ENCODE measurements around the gene INA. TPM values are rescaled to one million over a fixed set of nuclear protein-coding genes. Genes with fewer than 3 reads are reported as not detected.

The INA gene
- total RNA-seq, 1 donor from 2014 or later = 0.23 TPM

GRCh38 chr10:103278862-103279298 is 1.9 kb downstream of the INA start:
- Mint-ChIP-seq H3K36me3 (ENCODE audit: low read depth, unreplicated experiment) (peaks cover 6% of the 10 kb centered on the region), H3K4me1 (ENCODE audit: unreplicated experiment) (peaks cover 10% of the 10 kb centered on the region), H3K4me3 (ENCODE audit: unreplicated experiment) (peak overlapping the region; percentile 84), H3K27ac (ENCODE audit: unreplicated experiment) (no peak overlapping the region), H3K9me3 (ENCODE audit: unreplicated experiment) (peaks cover 4% of the 10 kb centered on the region), H3K27me3 (ENCODE audit: unreplicated experiment) (peaks cover 17% of the 10 kb centered on the region)
- TF ChIP-seq, protein P1, sequence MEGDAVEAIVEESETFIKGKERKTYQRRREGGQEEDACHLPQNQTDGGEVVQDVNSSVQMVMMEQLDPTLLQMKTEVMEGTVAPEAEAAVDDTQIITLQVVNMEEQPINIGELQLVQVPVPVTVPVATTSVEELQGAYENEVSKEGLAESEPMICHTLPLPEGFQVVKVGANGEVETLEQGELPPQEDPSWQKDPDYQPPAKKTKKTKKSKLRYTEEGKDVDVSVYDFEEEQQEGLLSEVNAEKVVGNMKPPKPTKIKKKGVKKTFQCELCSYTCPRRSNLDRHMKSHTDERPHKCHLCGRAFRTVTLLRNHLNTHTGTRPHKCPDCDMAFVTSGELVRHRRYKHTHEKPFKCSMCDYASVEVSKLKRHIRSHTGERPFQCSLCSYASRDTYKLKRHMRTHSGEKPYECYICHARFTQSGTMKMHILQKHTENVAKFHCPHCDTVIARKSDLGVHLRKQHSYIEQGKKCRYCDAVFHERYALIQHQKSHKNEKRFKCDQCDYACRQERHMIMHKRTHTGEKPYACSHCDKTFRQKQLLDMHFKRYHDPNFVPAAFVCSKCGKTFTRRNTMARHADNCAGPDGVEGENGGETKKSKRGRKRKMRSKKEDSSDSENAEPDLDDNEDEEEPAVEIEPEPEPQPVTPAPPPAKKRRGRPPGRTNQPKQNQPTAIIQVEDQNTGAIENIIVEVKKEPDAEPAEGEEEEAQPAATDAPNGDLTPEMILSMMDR (IDR thresholded peaks at IDR 0.05; ENCODE audit: unreplicated experiment) = no peak
- peak; percentile 69 for DNase-seq (ENCODE audit: low spot score)

GRCh38 chr10:103280031-103280430 is 3.1 kb downstream of the INA start:
- Mint-ChIP-seq H3K27me3 (ENCODE audit: unreplicated experiment) (peaks cover 19% of the 10 kb centered on the region), H3K36me3 (ENCODE audit: low read depth, unreplicated experiment) (peaks cover 6% of the 10 kb centered on the region), H3K9me3 (ENCODE audit: unreplicated experiment) (peaks cover 4% of the 10 kb centered on the region), H3K4me3 (ENCODE audit: unreplicated experiment) (no peak overlapping the region), H3K27ac (ENCODE audit: unreplicated experiment) (no peak overlapping the region), H3K4me1 (ENCODE audit: unreplicated experiment) (peaks cover 10% of the 10 kb centered on the region)
- TF ChIP-seq, protein P1 (IDR thresholded peaks at IDR 0.05; ENCODE audit: unreplicated experiment) = no peak
- no peak for DNase-seq (ENCODE audit: low spot score)

DNA sequence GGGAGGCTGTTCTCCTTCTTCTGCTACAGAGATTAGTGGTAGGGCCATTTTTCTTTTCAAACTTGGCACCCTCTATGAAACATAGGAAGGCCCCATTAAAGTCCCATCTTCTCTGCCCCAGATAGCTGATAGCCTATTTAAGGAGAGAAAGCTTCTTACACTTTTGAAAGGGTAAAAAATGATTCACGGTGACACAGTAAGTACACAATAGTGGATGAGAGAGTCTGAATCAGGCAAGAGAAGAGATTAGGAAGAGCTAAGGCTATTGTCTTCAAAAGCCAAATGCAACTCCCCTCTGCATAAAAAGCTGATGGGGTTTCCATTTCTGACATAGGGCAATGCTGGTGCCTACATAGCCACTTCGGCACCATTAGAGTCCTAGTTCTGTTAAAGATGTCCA is 3.6 kb downstream of the INA start:
- peaks cover 15% of the 10 kb centered on the region for H3K27me3 Mint-ChIP-seq (ENCODE audit: unreplicated experiment)
- no peak overlapping the region for H3K27ac Mint-ChIP-seq (ENCODE audit: unreplicated experiment)
- H3K4me1 Mint-ChIP-seq (ENCODE audit: unreplicated experiment) = peaks cover 10% of the 10 kb centered on the region
- TF ChIP-seq, protein P1 (IDR thresholded peaks at IDR 0.05; ENCODE audit: unreplicated experiment) = no peak
- H3K4me3 Mint-ChIP-seq (ENCODE audit: unreplicated experiment) = no peak overlapping the region
- H3K9me3 Mint-ChIP-seq (ENCODE audit: unreplicated experiment) = peaks cover 4% of the 10 kb centered on the region
- peaks cover 6% of the 10 kb centered on the region for H3K36me3 Mint-ChIP-seq (ENCODE audit: low read depth, unreplicated experiment)
- no peak for DNase-seq (ENCODE audit: low spot score)

DNA sequence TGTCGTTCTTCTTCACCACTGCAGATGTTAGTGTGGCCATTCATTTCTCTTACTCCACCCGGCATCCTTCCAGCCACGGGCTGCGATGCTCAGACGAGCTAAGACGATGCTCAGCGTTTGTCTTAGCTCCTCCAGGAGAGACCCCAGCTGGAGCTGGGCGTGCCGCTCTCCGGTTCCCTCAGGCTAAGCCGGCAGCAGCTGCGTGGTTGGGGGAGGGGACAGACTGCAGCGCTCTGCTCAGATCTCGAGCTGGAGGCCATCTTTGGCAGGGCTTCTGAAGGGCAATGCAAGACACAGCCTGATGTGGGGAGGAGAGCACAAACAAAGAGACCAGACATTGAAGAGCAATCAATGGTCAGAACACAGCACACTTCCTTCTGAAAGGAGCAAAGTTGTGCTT is 4.8 kb downstream of the INA start:
- TF ChIP-seq, protein P1 (IDR thresholded peaks at IDR 0.05; ENCODE audit: unreplicated experiment) = no peak
- no peak overlapping the region for H3K4me3 Mint-ChIP-seq (ENCODE audit: unreplicated experiment)
- peaks cover 6% of the 10 kb centered on the region for H3K36me3 Mint-ChIP-seq (ENCODE audit: low read depth, unreplicated experiment)
- H3K9me3 Mint-ChIP-seq (ENCODE audit: unreplicated experiment) = peaks cover 4% of the 10 kb centered on the region
- peaks cover 12% of the 10 kb centered on the region for H3K27me3 Mint-ChIP-seq (ENCODE audit: unreplicated experiment)
- no peak overlapping the region for H3K27ac Mint-ChIP-seq (ENCODE audit: unreplicated experiment)
- H3K4me1 Mint-ChIP-seq (ENCODE audit: unreplicated experiment) = peaks cover 10% of the 10 kb centered on the region
- DNase-seq (ENCODE audit: low spot score) = peak; percentile 37

GRCh38 chr10:103282961-103283360 is 6.0 kb downstream of the INA start:
- Mint-ChIP-seq H3K27me3 (ENCODE audit: unreplicated experiment) (peaks cover 11% of the 10 kb centered on the region), H3K27ac (ENCODE audit: unreplicated experiment) (no peak overlapping the region), H3K9me3 (ENCODE audit: unreplicated experiment) (peaks cover 4% of the 10 kb centered on the region), H3K4me1 (ENCODE audit: unreplicated experiment) (peaks cover 10% of the 10 kb centered on the region), H3K36me3 (ENCODE audit: low read depth, unreplicated experiment) (peaks cover 6% of the 10 kb centered on the region), H3K4me3 (ENCODE audit: unreplicated experiment) (no peak overlapping the region)
- TF ChIP-seq, protein P1 (IDR thresholded peaks at IDR 0.05; ENCODE audit: unreplicated experiment) = no peak
- no peak for DNase-seq (ENCODE audit: low spot score)
